Neural cell (in vitro differentiated cells): Measurements from ENCODE around the gene DGKI. TPM values are rescaled to one million over a fixed set of nuclear protein-coding genes. Genes with fewer than 3 reads are reported as not detected.

ENCODE experiments used
- H2AFZ ChIP-seq: fragments of 200-600, 300-800 bp; sonication (generic), shearing (Covaris generic); 2 replicates; pipeline ENCODE4 v1.6.0; 2014; ENCODE audit warnings: low read depth, mild to moderate bottlenecking, antibody characterized with exemption, low read length, moderate library complexity
- H3F3A ChIP-seq: fragments of 200-600 bp; shearing (Covaris generic); 2 replicates; pipeline ENCODE4 v1.6.1; 2016; ENCODE audit warnings: mild to moderate bottlenecking, moderate library complexity, mixed read lengths, antibody characterized with exemption, low read length; ENCODE audit not compliant: insufficient read depth, poor library complexity, severe bottlenecking
- H3K27ac ChIP-seq: fragments of 200-600, 300-800 bp; sonication (generic), shearing (Covaris generic); 2 replicates; pipeline ENCODE4 v1.5.1; 2014; ENCODE audit warnings: mild to moderate bottlenecking, low read length, moderate library complexity
- H3K27me3 ChIP-seq: fragments of 300-800, 200-600 bp; sonication (generic), shearing (Covaris generic); 2 replicates; pipeline ENCODE4 v1.6.0; 2014; ENCODE audit warnings: mild to moderate bottlenecking, low read depth, low read length, moderate library complexity; ENCODE audit not compliant: insufficient read depth
- H3K36me3 ChIP-seq: fragments of 300-800, 200-600 bp; sonication (generic), shearing (Covaris generic); 2 replicates; pipeline ENCODE4 v1.5.1; 2014; ENCODE audit warnings: mild to moderate bottlenecking, antibody characterized with exemption, low read length, moderate library complexity; ENCODE audit not compliant: insufficient read depth
- H3K4me2 ChIP-seq: fragments of 300-800, 200-600 bp; sonication (generic), shearing (Covaris generic); 2 replicates; pipeline ENCODE4 v1.6.0; 2014; ENCODE audit warnings: mild to moderate bottlenecking, low read length
- H3K4me3 ChIP-seq: fragments of 300-800, 200-600 bp; sonication (generic), shearing (Covaris generic); 2 replicates; pipeline ENCODE4 v1.5.1; 2014; ENCODE audit warnings: mild to moderate bottlenecking, low read length, moderate library complexity
- H3K79me2 ChIP-seq: fragments of 200-600 bp; shearing (Covaris generic); replicated peaks from 2 replicates; pipeline ENCODE4 v1.6.0; 2014; ENCODE audit warnings: mild to moderate bottlenecking, low read length, moderate library complexity; ENCODE audit not compliant: insufficient read depth
- H3K9ac ChIP-seq: fragments of 300-800, 200-600 bp; sonication (generic), shearing (Covaris generic); 2 replicates; pipeline ENCODE4 v1.6.1; 2016; ENCODE audit warnings: mild to moderate bottlenecking, low read length, mixed read lengths
- H3K9me2 ChIP-seq: fragments of 200-600 bp; shearing (Covaris generic); 2 replicates; pipeline ENCODE4 v1.6.1; 2016; ENCODE audit warnings: mild to moderate bottlenecking, low read length, mixed read lengths; ENCODE audit not compliant: insufficient read depth
- H3K9me3 ChIP-seq: fragments of 200-600, 300-800 bp; sonication (generic), shearing (Covaris generic); 2 replicates; pipeline ENCODE4 v1.6.1; 2016; ENCODE audit warnings: mild to moderate bottlenecking, mixed run types, low read length, moderate library complexity, mixed read lengths
- H4K20me1 ChIP-seq: fragments of 200-600 bp; shearing (Covaris generic); 2 replicates; pipeline ENCODE4 v1.6.1; 2016; ENCODE audit warnings: mild to moderate bottlenecking, mixed run types; ENCODE audit not compliant: insufficient read depth
- CTCF ChIP-seq: fragments of 450-650 bp; IDR thresholded peaks from 2 replicates; pipeline ENCODE4 v1.5.1; 2014; ENCODE audit warnings: antibody characterized with exemption, mild to moderate bottlenecking, moderate library complexity; ENCODE audit not compliant: poor library complexity, severe bottlenecking
- EP300 ChIP-seq: fragments of 450-650 bp; conservative IDR thresholded peaks from 2 replicates; pipeline ENCODE4 v1.6.1; 2014; ENCODE audit warnings: antibody characterized with exemption, mild to moderate bottlenecking, moderate library complexity; ENCODE audit not compliant: poor library complexity, severe bottlenecking
- EZH2 ChIP-seq: fragments of 200-600, 300-800 bp; shearing (Covaris generic), sonication (generic); IDR thresholded peaks from 2 replicates; pipeline ENCODE4 v1.6.1; 2014; ENCODE audit warnings: antibody characterized with exemption, low read length, borderline replicate concordance, mild to moderate bottlenecking; ENCODE audit not compliant: insufficient read depth, poor library complexity, severe bottlenecking
- MXI1 ChIP-seq: fragments of 450-650 bp; conservative IDR thresholded peaks from 2 replicates; pipeline ENCODE4 v1.6.1; 2014; ENCODE audit warnings: antibody characterized with exemption, mild to moderate bottlenecking; ENCODE audit not compliant: poor library complexity, severe bottlenecking
- POLR2AphosphoS5 ChIP-seq: IDR thresholded peaks from 2 replicates; pipeline ENCODE4 v1.6.1; 2012
- RAD21 ChIP-seq: fragments of 450-650 bp; conservative IDR thresholded peaks from 2 replicates; pipeline ENCODE4 v1.6.1; 2014; ENCODE audit warnings: antibody characterized with exemption, mild to moderate bottlenecking, moderate library complexity
- REST ChIP-seq: IDR thresholded peaks from 2 replicates; pipeline ENCODE4 v1.6.1; 2012; ENCODE audit warnings: borderline replicate concordance
- SMC3 ChIP-seq: fragments of 450-650 bp; conservative IDR thresholded peaks from 2 replicates; pipeline ENCODE4 v1.6.1; 2014; ENCODE audit warnings: antibody characterized with exemption, mild to moderate bottlenecking, moderate library complexity; ENCODE audit not compliant: poor library complexity
- TAF1 ChIP-seq: IDR thresholded peaks from 2 replicates; pipeline ENCODE4 v1.6.1; 2012; ENCODE audit warnings: low read depth
- polyA plus RNA-seq: library from polyadenylated mRNA; depleted of rRNA; stranded (reverse); fragments of >200 nt; gene quantifications from 2 replicates; pipeline ENCODE4 v1.2.3, GENCODE V29; 2014

The DGKI gene
- polyA plus RNA-seq, 1 donor from 2014 or later: 15.8 TPM

GRCh38 chr7:137423321-137423720 lies 423.5 kb downstream of the DGKI start:
- Histone ChIP-seq H3K9ac (no peak overlapping the region), H3K27me3 (no peaks in the 10 kb centered on the region), H3K27ac (no peak overlapping the region), H3K9me2 (no peaks in the 10 kb centered on the region), H4K20me1 (no peaks in the 10 kb centered on the region), H3K4me3 (no peak overlapping the region), H3K4me2 (no peak overlapping the region), H3F3A (no peaks in the 10 kb centered on the region), H3K79me2 (no peaks in the 10 kb centered on the region), H3K9me3 (no peaks in the 10 kb centered on the region), H3K36me3 (no peaks in the 10 kb centered on the region), H2AFZ (no peak overlapping the region)
- TF ChIP-seq CTCF (no peak), REST (no peak), MXI1 (no peak), POLR2AphosphoS5 (no peak), EP300 (no peak), RAD21 (no peak), EZH2 (no peak), TAF1 (no peak), SMC3 (no peak)

- no peaks in the 10 kb centered on the region for H3K27me3 ChIP-seq
- no peaks in the 10 kb centered on the region for H3K9me3 ChIP-seq
- TF ChIP-seq MXI1 (no peak), POLR2AphosphoS5 (no peak), EP300 (no peak), REST (no peak), EZH2 (no peak), TAF1 (no peak), RAD21 (no peak), CTCF (no peak), SMC3 (no peak)
- H3K9me2 ChIP-seq: no peaks in the 10 kb centered on the region
- H3K4me2 ChIP-seq: no peak overlapping the region
- H3K4me3 ChIP-seq: no peak overlapping the region
- no peaks in the 10 kb centered on the region for H3K36me3 ChIP-seq
- no peaks in the 10 kb centered on the region for H4K20me1 ChIP-seq
- H3K9ac ChIP-seq: no peak overlapping the region
- H3F3A ChIP-seq: no peaks in the 10 kb centered on the region
- H3K27ac ChIP-seq: no peak overlapping the region
- no peaks in the 10 kb centered on the region for H3K79me2 ChIP-seq
- no peak overlapping the region for H2AFZ ChIP-seq
These were observed 425.4 kb downstream of the DGKI start for GRCh38 chr7:137421366-137421765.
